ENCODE data around the gene MYMK.

DNA sequence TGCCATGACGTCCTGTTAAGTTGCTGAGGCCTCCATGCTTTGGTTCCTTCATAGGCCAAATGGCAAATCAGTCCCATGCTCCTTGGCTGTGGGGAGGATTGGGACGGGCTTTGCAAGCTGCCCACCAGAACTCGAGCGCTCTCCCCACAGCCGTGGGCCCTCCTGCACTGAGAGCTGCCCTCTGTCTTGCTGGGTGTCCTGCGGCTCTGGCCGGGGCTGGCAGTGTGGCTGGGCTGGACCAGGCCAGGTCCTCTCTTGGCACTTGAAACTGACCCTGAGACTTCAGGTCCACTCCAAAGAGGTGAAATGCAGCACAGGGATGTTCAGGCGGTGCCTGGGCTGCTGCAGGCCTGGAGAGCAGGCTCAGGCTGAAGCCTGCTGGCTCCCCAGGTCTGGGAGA is 7.0 kb downstream of the MYMK start:
- no peak for TF ChIP-seq CTCF (IDR thresholded peaks at IDR 0.05)
- TF ChIP-seq POLR2AphosphoS5 (IDR thresholded peaks at IDR 0.05), result no peak
- TF ChIP-seq POLR2A (IDR thresholded peaks at IDR 0.05), result no peak
- no peak for TF ChIP-seq EP300 (IDR thresholded peaks at IDR 0.05)

Data from stomach (tissue), 4 donors.